Activated T-helper 9 cell treated with anti-CD3 and anti-CD28 coated beads, Interleukin-2, amount 50 U/mL, for 16 hours (primary cell): ENCODE data around the gene KICS2.
"Not testable (repeated sequence)": the region's sequence is repeated elsewhere in the genome, so short reads cannot be mapped to it uniquely, and the experiment has no call there.

Experiments
- DNase-seq: peaks from one replicate; pipeline ENCODE4 v3.0.0-alpha.2; 2020; ENCODE audit warnings: low read depth

KICS2 gene

GRCh38 chr12:64216239-64216638 is 5.9 kb downstream of the KICS2 start:
- no peak for DNase-seq

- DNase-seq, result no peak
These were observed 9.9 kb downstream of the KICS2 start for GRCh38 chr12:64212119-64212746.

- DNase-seq, result no peak
These were observed 14.6 kb downstream of the KICS2 start for GRCh38 chr12:64207453-64207852.

- DNase-seq, result no peak
These were observed 16.6 kb downstream of the KICS2 start for GRCh38 chr12:64205542-64205941.

GRCh38 chr12:64203775-64204174 is 18.3 kb downstream of the KICS2 start:
- DNase-seq, result no peak

GRCh38 chr12:64203036-64203435 is 19.1 kb downstream of the KICS2 start:
- DNase-seq, result no peak

- not testable (repeated sequence) for DNase-seq
These were observed 26.3 kb downstream of the KICS2 start for GRCh38 chr12:64195841-64196240.

GRCh38 chr12:64194333-64195149 is 27.6 kb downstream of the KICS2 start:
- DNase-seq, result no peak

- no peak for DNase-seq
These were observed 28.2 kb downstream of the KICS2 start for GRCh38 chr12:64193931-64194330.

GRCh38 chr12:64192644-64193444 is 29.3 kb downstream of the KICS2 start:
- DNase-seq, result no peak

- no peak for DNase-seq
These were observed 32.0 kb downstream of the KICS2 start for GRCh38 chr12:64190140-64190539.

- no peak for DNase-seq
These were observed 32.6 kb downstream of the KICS2 start for GRCh38 chr12:64189530-64189929.

- no peak for DNase-seq
These were observed 34.3 kb downstream of the KICS2 start for GRCh38 chr12:64187794-64188193.

GRCh38 chr12:64187370-64187769 is 34.7 kb downstream of the KICS2 start:
- no peak for DNase-seq

- no peak for DNase-seq
These were observed 35.3 kb downstream of the KICS2 start for GRCh38 chr12:64186789-64187188.

- DNase-seq, result no peak
These were observed 37.9 kb downstream of the KICS2 start for GRCh38 chr12:64184216-64184615.

GRCh38 chr12:64181430-64182291 is 40.4 kb downstream of the KICS2 start:
- DNase-seq, result no peak

- DNase-seq, result no peak
These were observed 41.1 kb downstream of the KICS2 start for GRCh38 chr12:64180951-64181350.

- DNase-seq, result no peak
These were observed 44.0 kb downstream of the KICS2 start for GRCh38 chr12:64178122-64178521.

GRCh38 chr12:64177001-64177400 is 45.1 kb downstream of the KICS2 start:
- DNase-seq, result no peak

GRCh38 chr12:64175254-64175945 is 46.7 kb downstream of the KICS2 start:
- DNase-seq, result no peak
